K562 (cell line): ENCODE results near the gene CLEC2L. TPM values are rescaled to one million over a fixed set of nuclear protein-coding genes. Genes with fewer than 3 reads are reported as not detected.
A peak's percentile ranks its signal among the peaks of the same experiment; 100 is the strongest.

ENCODE experiments used
- ATAC-seq: fragments of 200-7000 bp; cut with Tn5 transposase; 3 replicates; pipeline ENCODE4 v1.9.1; 2020; ENCODE audit warnings: moderate library complexity
- BruUV-seq: library from RNA; stranded (reverse); fragments of 400-500 nt; replicated peaks from 2 replicates; lab custom pipeline; 2021; lab: Mats Ljungman, UMichigan
- CTCF ChIA-PET: fragments of 300-600 bp; formaldehyde crosslinking; extraction: SDS; loops from one replicate; lab custom pipeline; 2021; ENCODE audit warnings: low intra/inter-chr PET ratio; lab: Yijun Ruan, JAX
- POLR2A ChIA-PET: fragments of 300-600, 350-650 bp; sonication (Branson Sonifier 250); formaldehyde crosslinking; extraction: SDS; loops from one replicate; lab custom pipeline; 2021; ENCODE audit warnings: antibody characterized with exemption, inconsistent platforms; lab: Yijun Ruan, JAX
- DNase-seq, 4 experiments: peaks; one replicate each; pipeline versions ENCODE4 v3.0.0 to v3.0.0-alpha.2; 2011 to 2018; ENCODE audit warnings: low spot score in 3 of 4, mixed read lengths in 3 of 4; ENCODE audit errors: extremely low read depth in 1 of 4
- FAIRE-seq: peaks from 2 replicates; lab custom pipeline; 2011; peaks lifted over from hg19 to GRCh38; lab: Jason Lieb, UNC
- H2AFZ ChIP-seq: 2 replicates; pipeline ENCODE4 v1.6.0; 2011; ENCODE audit warnings: low read depth, low read length, control low read depth, inconsistent platforms
- H3K27ac ChIP-seq: fragments of 200-600 bp; 3 replicates; pipeline ENCODE4 v1.8.0; 2011; ENCODE audit warnings: low read depth, mild to moderate bottlenecking, control low read depth, inconsistent platforms, low read length, moderate library complexity, mixed read lengths; ENCODE audit errors: extremely low read depth
- H3K27me3 ChIP-seq, 2 experiments: fragments of 300-600 bp in 1 of 2; 2 replicates in 1 of 2; 3 replicates in 1 of 2; pipeline versions ENCODE4 v1.6.0 to v1.8.0; 2011; ENCODE audit warnings: inconsistent platforms in 2 of 2, low read length in 2 of 2, mild to moderate bottlenecking in 1 of 2, mixed read lengths in 1 of 2, moderate library complexity in 1 of 2; ENCODE audit not compliant: control insufficient read depth in 2 of 2, insufficient read depth in 2 of 2
- H3K36me3 ChIP-seq: fragments of 300-600 bp; 3 replicates; pipeline ENCODE4 v1.8.0; 2011; ENCODE audit warnings: mild to moderate bottlenecking, low read length, inconsistent platforms; ENCODE audit not compliant: control insufficient read depth, insufficient read depth
- H3K4me1 ChIP-seq, 2 experiments: fragments of 200-600 bp in 1 of 2; replicated peaks in 1 of 2; 2 replicates in 1 of 2; 3 replicates in 1 of 2; pipeline versions ENCODE4 v1.5.1 to v1.8.0; 2011; ENCODE audit warnings: inconsistent platforms in 2 of 2, low read length in 2 of 2, mild to moderate bottlenecking in 1 of 2, mixed read lengths in 1 of 2, moderate library complexity in 1 of 2; ENCODE audit not compliant: control insufficient read depth in 2 of 2, insufficient read depth in 2 of 2
- H3K4me2 ChIP-seq: 2 replicates; pipeline ENCODE4 v1.6.1; 2011; ENCODE audit warnings: low read length, control low read depth, inconsistent platforms, mixed read lengths; ENCODE audit not compliant: insufficient read depth
- H3K4me3 ChIP-seq: fragments of 200-600 bp; sonication (generic), shearing (Covaris generic); 2 replicates; pipeline ENCODE4 v1.5.1; 2016; ENCODE audit warnings: control low read depth, inconsistent platforms
- H3K79me2 ChIP-seq: fragments of 200-600 bp; 3 replicates; pipeline ENCODE4 v1.8.0; 2011; ENCODE audit warnings: low read length, inconsistent platforms; ENCODE audit not compliant: control insufficient read depth, insufficient read depth
- H3K9ac ChIP-seq, 2 experiments: 2 replicates each; pipeline versions ENCODE4 v1.6.0 to v1.6.1; 2011; ENCODE audit warnings: low read depth in 2 of 2, low read length in 2 of 2, control low read depth in 1 of 2, inconsistent platforms in 1 of 2, mild to moderate bottlenecking in 1 of 2, mixed read lengths in 1 of 2; ENCODE audit not compliant: insufficient read depth in 1 of 2
- H3K9me1 ChIP-seq: one replicate; pipeline ENCODE4 v1.6.0; 2011; ENCODE audit warnings: inconsistent platforms, mild to moderate bottlenecking, low read length, moderate library complexity; ENCODE audit not compliant: control insufficient read depth, insufficient read depth
- H3K9me3 ChIP-seq: replicated peaks from 2 replicates; pipeline ENCODE4 v1.5.1; 2011; ENCODE audit warnings: low read depth, low read length, inconsistent platforms; ENCODE audit not compliant: control insufficient read depth, insufficient read depth
- H4K20me1 ChIP-seq: replicated peaks from 2 replicates; pipeline ENCODE4 v1.6.1; 2011; ENCODE audit warnings: low read length, inconsistent platforms, mixed read lengths; ENCODE audit not compliant: control insufficient read depth, insufficient read depth
- BACH1 ChIP-seq: fragments of 200-800 bp; sonication (Bioruptor generic); IDR thresholded peaks from 2 replicates; pipeline ENCODE4 v1.6.1; 2016; ENCODE audit warnings: missing genetic modification characterization, missing compliant biosample characterization
- FOXA3 ChIP-seq, 2 experiments: fragments of 450-650 bp in 1 of 2; sonication (generic) in 1 of 2; formaldehyde crosslinking; IDR thresholded peaks in 1 of 2; conservative IDR thresholded peaks in 1 of 2; 2 replicates each; pipeline versions ENCODE4 v1.4.0 to v1.8.0; 2020 to 2022; ENCODE audit warnings: mild to moderate bottlenecking in 2 of 2, missing genetic modification reagents in 1 of 2
- FOXP1 ChIP-seq: sonication (generic); formaldehyde crosslinking; IDR thresholded peaks from 2 replicates; pipeline ENCODE4 v1.8.0; 2022; ENCODE audit warnings: mild to moderate bottlenecking, missing genetic modification reagents
- LCOR ChIP-seq: sonication (generic); formaldehyde crosslinking; IDR thresholded peaks from 2 replicates; pipeline ENCODE4 v1.8.0; 2022; ENCODE audit warnings: mild to moderate bottlenecking, missing genetic modification reagents
- MNT ChIP-seq, 2 experiments: fragments of 450-650 bp; conservative IDR thresholded peaks; 2 replicates each; pipeline ENCODE4 v1.6.1; 2017; ENCODE audit warnings: mild to moderate bottlenecking in 2 of 2, moderate library complexity in 2 of 2
- PHB2 ChIP-seq: fragments of 450-650 bp; IDR thresholded peaks from 2 replicates; pipeline ENCODE4 v1.6.1; 2017; ENCODE audit warnings: low read depth
- PRPF4 ChIP-seq: fragments of 200-400 bp; formaldehyde crosslinking; IDR thresholded peaks from one replicate; pipeline ENCODE4 v1.6.1; 2017; ENCODE audit warnings: low read length, low read depth, mild to moderate bottlenecking; ENCODE audit not compliant: insufficient read depth, poor library complexity, severe bottlenecking
- SLC30A9 ChIP-seq: fragments of 250-450 bp; sonication (Bioruptor Pico); IDR thresholded peaks from 2 replicates; pipeline ENCODE4 v1.8.0; 2022; ENCODE audit warnings: mild to moderate bottlenecking, moderate library complexity
- TSC22D4 ChIP-seq: fragments of 450-650 bp; IDR thresholded peaks from 2 replicates; pipeline ENCODE4 v1.6.1; 2016; ENCODE audit warnings: missing genetic modification characterization, missing biosample characterization, control low read depth
- ZC3H4 ChIP-seq: sonication (generic); formaldehyde crosslinking; IDR thresholded peaks from 2 replicates; pipeline ENCODE4 v1.9.0; 2021; ENCODE audit warnings: missing genetic modification reagents, borderline replicate concordance
- ZC3H8 ChIP-seq: fragments of 450-650 bp; IDR thresholded peaks from 2 replicates; pipeline ENCODE4 v1.6.1; 2017
- WGBS: fragments of 100-300 bp; shearing (Covaris generic); methylation state at CpG from one replicate; pipeline ENCODE4 v1.1.6; 2016; ENCODE audit warnings: low coverage, mixed read lengths; ENCODE audit not compliant: insufficient coverage; ENCODE audit errors: missing lambda C conversion rate; 5-methylcytosine and 5-hydroxymethylcytosine counted together
- in situ Hi-C: fragments of 300-500 bp; cut with MboI; formaldehyde crosslinking; loops from 4 replicates; pipeline ENCODE4 v1.15.0; 2018; ENCODE audit warnings: inconsistent platforms, mixed read lengths
- intact Hi-C: fragments of 100-400 bp; cut with micrococcal nuclease; formaldehyde crosslinking; loops from 2 replicates; pipeline ENCODE4 v1.14.2; 2022
- polyA plus RNA-seq, 8 experiments: library from polyadenylated mRNA; depleted of rRNA in 4 of 8; stranded (reverse) in 5 of 8; unstranded in 3 of 8; fragments of >200 nt; fragmentation: Nextera tagmentation in 2 of 8; fragmentation: Illumina TruSeq in 1 of 8; extraction: Ambion mirVana in 2 of 8; extraction: Trizol in 1 of 8; gene quantifications; 2 replicates each; pipeline versions ENCODE4 v1.2.1 to v1.2.3, GENCODE V29; 2011 to 2014; ENCODE audit warnings: inconsistent platforms in 1 of 8, missing spikeins in 1 of 8
- total RNA-seq, 7 experiments: library from RNA; depleted of rRNA in 6 of 7; stranded (reverse); fragments of >200 nt in 6 of 7; fragmentation: Illumina TruSeq in 2 of 7; extraction: Trizol in 2 of 7; gene quantifications; 2 replicates each; pipeline versions ENCODE4 v1.2.1 to v1.2.3, GENCODE V29; 2011 to 2021; ENCODE audit warnings: low replicate concordance in 1 of 7
- TF ChIP-seq, protein P1 (sequence below): fragments of 450-650 bp; formaldehyde crosslinking; IDR thresholded peaks from 2 replicates; pipeline ENCODE4 v1.4.0; 2020; ENCODE audit warnings: mild to moderate bottlenecking, mixed read lengths

Gene CLEC2L
- total and polyA plus RNA-seq, 9 of the 15 experiments (the other 6 are each of a cell fraction or from before 2014, with no cell fraction given): 0.84 to 5.5 (median 1.8) TPM

GRCh38 chr7:139562961-139563565 lies 39.6 kb downstream of the CLEC2L start:
- DNase-seq (peak in 1 of 4 experiments; percentile 44), ATAC-seq (peak; percentile 26), FAIRE-seq (no peak)
- ChIA-PET POLR2A (interaction anchor here (0.6 to 2.0 kb wide), 2 partner anchors 18 to 117 kb away, joined by 3 to 6 read pairs; no protein-coding TSS in a partner anchor), CTCF (no interaction called here)
- no peaks in the 10 kb centered on the region for H3K9me1 ChIP-seq
- H3K9ac ChIP-seq: no peak overlapping the region
- WGBS: 46% methylated on average over 13 of the region's 13 CpGs
- no peak for TF ChIP-seq MNT (conservative IDR thresholded peaks at IDR 0.05)
- no peak for TF ChIP-seq PRPF4
- TF ChIP-seq BACH1 (tag): no peak
- TF ChIP-seq ZC3H8: no peak
- no peak for TF ChIP-seq PHB2
- TF ChIP-seq, protein P1, sequence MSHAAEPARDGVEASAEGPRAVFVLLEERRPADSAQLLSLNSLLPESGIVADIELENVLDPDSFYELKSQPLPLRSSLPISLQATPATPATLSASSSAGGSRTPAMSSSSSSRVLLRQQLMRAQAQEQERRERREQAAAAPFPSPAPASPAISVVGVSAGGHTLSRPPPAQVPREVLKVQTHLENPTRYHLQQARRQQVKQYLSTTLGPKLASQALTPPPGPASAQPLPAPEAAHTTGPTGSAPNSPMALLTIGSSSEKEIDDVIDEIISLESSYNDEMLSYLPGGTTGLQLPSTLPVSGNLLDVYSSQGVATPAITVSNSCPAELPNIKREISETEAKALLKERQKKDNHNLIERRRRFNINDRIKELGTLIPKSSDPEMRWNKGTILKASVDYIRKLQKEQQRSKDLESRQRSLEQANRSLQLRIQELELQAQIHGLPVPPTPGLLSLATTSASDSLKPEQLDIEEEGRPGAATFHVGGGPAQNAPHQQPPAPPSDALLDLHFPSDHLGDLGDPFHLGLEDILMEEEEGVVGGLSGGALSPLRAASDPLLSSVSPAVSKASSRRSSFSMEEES (CRISPR knock-in tag): no peak
- no peak for TF ChIP-seq FOXP1
- no peak for TF ChIP-seq TSC22D4
- TF ChIP-seq FOXA3 (CRISPR knock-in tag; conservative IDR thresholded peaks at IDR 0.05 in 1 of 2, IDR thresholded peaks at IDR 0.05 in 1 of 2): no peak
- no peak for TF ChIP-seq LCOR
- TF ChIP-seq ZC3H4 (CRISPR knock-in tag): no peak
- no peak for TF ChIP-seq SLC30A9 (CRISPR knock-in tag)
- no peak overlapping the region for H3K4me2 ChIP-seq
- no peak overlapping the region for H2AFZ ChIP-seq
- intact Hi-C loops: no loop called here
- peaks cover 13 to 26% of the 10 kb centered on the region in 2 experiments; a peak in 4 of 5 replicates for H3K27me3 ChIP-seq
- no peak overlapping the region for H3K27ac ChIP-seq
- no peak overlapping the region for H3K4me3 ChIP-seq
- no peaks in the 10 kb centered on the region for H4K20me1 ChIP-seq
- peaks cover 0 to 10% of the 10 kb centered on the region in 2 experiments; a peak in 3 of 5 replicates for H3K4me1 ChIP-seq
- no peaks in the 10 kb centered on the region for H3K79me2 ChIP-seq
- H3K9me3 ChIP-seq: no peaks in the 10 kb centered on the region
- in situ Hi-C loops: no loop called here
- BruUV-seq: no TSS peak
- no peaks in the 10 kb centered on the region for H3K36me3 ChIP-seq
